ENCODE data around the gene BLOC1S6.

- TF ChIP-seq CTCF (IDR thresholded peaks at IDR 0.05) (no peak), EZH2 (IDR thresholded peaks at IDR 0.05) (no peak)
Measured at GRCh38 chr15:45644437-45644836, 57.3 kb downstream of the BLOC1S6 start.

All from neural progenitor cell (in vitro differentiated cells).